ENCODE results near the gene FAM50A. TPM values are rescaled to one million over a fixed set of nuclear protein-coding genes. Genes with fewer than 3 reads are reported as not detected.
A peak's percentile ranks its signal among the peaks of the same experiment; 100 is the strongest.

The FAM50A gene
- total RNA-seq, 6 donors from 2014 or later = 59.0 to 144 (median 72.7) TPM

GRCh38 chrX:154477891-154478477, 34.0 kb downstream of the FAM50A start:
- WGBS, 2 donors = 71 to 83% methylated on average over 12 to 24 of the region's 24 CpGs
- H3K4me3 ChIP-seq = peak overlapping the region; percentile 32 to 60 (median 52)
- H3K36me3 ChIP-seq = no peaks in the 10 kb centered on the region
- H3K27ac ChIP-seq = peak overlapping the region in 3 of 4 donors; percentile 42 to 88 (median 81)
- no peaks in the 10 kb centered on the region for H3K9me3 ChIP-seq
- peaks cover 0 to 6% (median 4%) of the 10 kb centered on the region in 4 donors for H3K4me1 ChIP-seq
- ATAC-seq (ENCODE audit: low FRiP score in 2 of 2) (no peak), DNase-seq (no peak)
- TF ChIP-seq POLR2AphosphoS5 (IDR thresholded peaks at IDR 0.05) = no peak
- TF ChIP-seq POLR2A (IDR thresholded peaks at IDR 0.05) = no peak
- TF ChIP-seq EP300 (IDR thresholded peaks at IDR 0.05) = no peak
- no peak for TF ChIP-seq CTCF (IDR thresholded peaks at IDR 0.05)
- H3K27me3 ChIP-seq = no peaks in the 10 kb centered on the region

- TF ChIP-seq POLR2AphosphoS5 (IDR thresholded peaks at IDR 0.05) = peak; percentile 14 to 59
- peak in 1 of 4 donors; percentile 80 for TF ChIP-seq POLR2A (IDR thresholded peaks at IDR 0.05)
- no peak for TF ChIP-seq EP300 (IDR thresholded peaks at IDR 0.05)
- no peak for TF ChIP-seq CTCF (IDR thresholded peaks at IDR 0.05)
- peak; percentile 96 to 99 for ATAC-seq (ENCODE audit: low FRiP score in 2 of 2)
- WGBS, 2 donors = 44 to 46% methylated on average over 2 to 85 of the region's 85 CpGs
Measured at GRCh38 chrX:154478728-154479622, 35.0 kb downstream of the FAM50A start, which contains the start of gene LAGE3. TSS of gene LAGE3 (minus strand) at chrX:154479281. CDS start at chrX:154478915, 366 bp downstream.

DNA sequence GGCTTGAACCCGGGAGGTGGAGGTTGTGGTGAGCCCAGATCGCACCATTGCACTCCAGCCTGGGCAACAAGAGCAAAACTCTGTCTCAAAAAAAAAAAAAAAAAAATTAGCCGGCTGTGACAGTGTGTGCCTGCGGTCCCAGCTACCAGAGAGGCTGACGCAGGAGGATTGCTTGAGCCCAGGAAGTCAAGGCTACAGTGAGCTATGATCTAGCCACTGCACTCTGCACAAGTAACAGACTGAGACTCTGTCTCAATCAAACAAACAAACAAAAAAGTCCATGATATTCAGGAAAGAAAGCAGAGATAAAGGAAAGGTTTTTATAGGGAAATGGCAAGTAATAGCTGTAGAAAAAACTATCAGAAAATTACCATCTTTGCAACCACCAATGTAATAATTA, 37.3 kb downstream of the FAM50A start:
- H3K9me3 ChIP-seq = no peaks in the 10 kb centered on the region
- TF ChIP-seq EP300 (IDR thresholded peaks at IDR 0.05) (no peak), POLR2A (IDR thresholded peaks at IDR 0.05) (no peak), POLR2AphosphoS5 (IDR thresholded peaks at IDR 0.05) (no peak), CTCF (IDR thresholded peaks at IDR 0.05) (no peak)
- H3K4me3 ChIP-seq = no peak overlapping the region
- ATAC-seq (ENCODE audit: low FRiP score in 2 of 2) = no peak
- no peaks in the 10 kb centered on the region for H3K27me3 ChIP-seq
- DNase-seq = no peak
- H3K36me3 ChIP-seq = peaks cover 0 to 7% (median 0%) of the 10 kb centered on the region in 4 donors
- WGBS, 2 donors = 85 to 88% methylated on average over 4 to 5 of the region's 5 CpGs
- H3K27ac ChIP-seq = no peak overlapping the region
- H3K4me1 ChIP-seq = peaks cover 0 to 21% (median 12%) of the 10 kb centered on the region in 4 donors

More at GRCh38 chrX:154478728-154479622, 35.0 kb downstream of the FAM50A start, which contains the start of gene LAGE3:
- Histone ChIP-seq H3K9me3 (no peaks in the 10 kb centered on the region), H3K27me3 (no peaks in the 10 kb centered on the region), H3K36me3 (peaks cover 0 to 1% (median 0%) of the 10 kb centered on the region in 4 donors), H3K27ac (peak within 1 kb of the TSS; percentile 75 to 88 (median 80)), H3K4me3 (peak within 1 kb of the TSS; percentile 32 to 60 (median 52)), H3K4me1 (peaks cover 0 to 6% (median 4%) of the 10 kb centered on the region in 4 donors)
- peak; percentile 94 to 99 for DNase-seq

- no peaks in the 10 kb centered on the region for H3K27me3 ChIP-seq
- TF ChIP-seq POLR2A (IDR thresholded peaks at IDR 0.05) (no peak), EP300 (IDR thresholded peaks at IDR 0.05) (no peak), CTCF (IDR thresholded peaks at IDR 0.05) (no peak), POLR2AphosphoS5 (IDR thresholded peaks at IDR 0.05) (no peak)
- H3K4me1 ChIP-seq = peaks cover 0 to 25% (median 12%) of the 10 kb centered on the region in 4 donors
- 85 to 86% methylated on average over 7 to 14 of the region's 14 CpGs for WGBS, 2 donors
- peaks cover 0 to 7% (median 0%) of the 10 kb centered on the region in 4 donors for H3K36me3 ChIP-seq
- no peak overlapping the region for H3K4me3 ChIP-seq
- DNase-seq (no peak), ATAC-seq (ENCODE audit: low FRiP score in 2 of 2) (no peak)
- H3K9me3 ChIP-seq = no peaks in the 10 kb centered on the region
- H3K27ac ChIP-seq = no peak overlapping the region
Measured at GRCh38 chrX:154481911-154482601, 38.1 kb downstream of the FAM50A start.

Data from upper lobe of left lung (tissue), 6 donors.